HG02623 (cell line): ENCODE measurements around the gene CALY.
"Not testable (repeated sequence)": the region's sequence is repeated elsewhere in the genome, so short reads cannot be mapped to it uniquely, and the experiment has no call there.

Experiments
- ATAC-seq: cut with Tn5 transposase; IDR thresholded peaks from one replicate; pipeline ENCODE4 v1.9.1; 2021; ENCODE audit warnings: moderate library complexity; ENCODE audit not compliant: unreplicated experiment

CALY gene, protein sequence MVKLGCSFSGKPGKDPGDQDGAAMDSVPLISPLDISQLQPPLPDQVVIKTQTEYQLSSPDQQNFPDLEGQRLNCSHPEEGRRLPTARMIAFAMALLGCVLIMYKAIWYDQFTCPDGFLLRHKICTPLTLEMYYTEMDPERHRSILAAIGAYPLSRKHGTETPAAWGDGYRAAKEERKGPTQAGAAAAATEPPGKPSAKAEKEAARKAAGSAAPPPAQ

DNA sequence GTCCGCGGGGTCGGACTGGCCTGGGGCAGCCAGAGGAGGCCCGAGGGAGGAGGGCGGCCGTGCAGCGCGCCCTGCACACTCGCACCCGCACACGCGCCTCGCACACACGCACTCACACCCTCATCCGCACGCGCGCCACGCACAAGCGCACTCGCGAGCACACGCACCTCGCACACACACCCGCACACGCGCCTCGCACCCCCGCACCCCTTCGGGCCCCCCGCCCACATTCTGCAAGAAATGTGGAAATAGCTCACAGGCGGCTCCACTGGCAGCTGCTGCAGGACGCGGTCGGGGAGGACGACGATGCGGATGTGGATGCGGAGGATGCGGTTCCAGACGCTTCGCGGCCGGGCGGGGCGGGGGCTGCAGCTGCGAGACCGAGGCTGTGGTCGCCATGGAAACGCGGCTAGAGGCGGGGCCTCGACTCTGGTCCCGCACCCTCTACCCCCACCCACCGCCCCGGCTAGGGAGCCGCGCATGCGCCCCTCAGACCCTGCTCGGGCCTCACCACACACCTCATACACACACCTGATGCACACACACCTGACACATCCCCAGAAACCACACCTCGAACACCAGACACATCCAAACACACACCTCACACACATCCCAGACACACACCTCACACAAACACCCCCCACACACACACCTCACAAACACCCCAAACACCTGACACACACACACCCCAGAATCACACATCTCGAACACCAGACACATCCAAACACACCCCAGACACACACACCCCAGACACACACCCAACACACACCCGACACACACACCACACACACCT is at the start of gene CALY:
Gene CALY, minus strand, starts transcription at position 320 of the 793 bp plus-strand sequence. CDS start 7,907 bp downstream, outside the sequence.
- no peak for ATAC-seq

DNA sequence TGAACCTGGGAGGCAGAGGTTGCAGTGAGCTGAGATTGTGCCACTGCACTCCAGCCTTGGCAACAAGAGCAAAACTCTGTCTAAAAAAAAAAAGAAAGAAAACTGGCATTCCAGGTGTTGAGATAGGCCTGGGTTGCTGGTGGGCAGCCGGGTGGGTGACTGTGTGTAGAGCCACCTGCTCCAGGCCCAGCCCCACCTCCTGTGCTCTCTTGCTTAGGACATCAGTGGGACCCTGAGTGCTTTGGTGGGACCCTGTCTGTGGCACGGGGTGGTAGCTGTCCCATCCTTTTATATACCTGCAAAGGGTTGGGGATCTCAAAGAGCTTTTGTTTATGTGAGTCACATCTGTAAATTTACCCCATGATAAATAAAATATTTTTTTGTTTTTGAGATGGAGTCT is 48.5 kb upstream of the CALY start:
- no peak for ATAC-seq

DNA sequence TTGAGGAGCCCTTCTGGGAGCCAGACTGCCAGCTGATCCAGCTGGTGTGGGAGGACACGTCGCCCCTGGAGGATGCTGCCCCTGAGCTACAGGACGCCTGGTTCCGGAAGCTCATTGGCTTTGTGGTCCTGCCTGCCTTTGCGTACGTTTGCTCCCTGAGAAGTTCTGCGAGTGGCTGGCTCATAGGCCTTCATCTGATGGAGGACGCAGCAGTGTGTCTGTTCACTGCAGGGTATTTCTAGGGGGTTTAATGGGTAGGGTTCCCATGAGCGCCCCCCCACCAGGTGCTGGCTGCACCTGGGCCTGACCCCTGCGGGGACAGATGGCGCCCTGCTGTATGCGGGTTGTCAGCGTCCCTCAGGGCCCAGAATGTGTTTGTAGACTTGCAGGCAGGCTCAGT is 47.4 kb upstream of the CALY start:
- no peak for ATAC-seq

DNA sequence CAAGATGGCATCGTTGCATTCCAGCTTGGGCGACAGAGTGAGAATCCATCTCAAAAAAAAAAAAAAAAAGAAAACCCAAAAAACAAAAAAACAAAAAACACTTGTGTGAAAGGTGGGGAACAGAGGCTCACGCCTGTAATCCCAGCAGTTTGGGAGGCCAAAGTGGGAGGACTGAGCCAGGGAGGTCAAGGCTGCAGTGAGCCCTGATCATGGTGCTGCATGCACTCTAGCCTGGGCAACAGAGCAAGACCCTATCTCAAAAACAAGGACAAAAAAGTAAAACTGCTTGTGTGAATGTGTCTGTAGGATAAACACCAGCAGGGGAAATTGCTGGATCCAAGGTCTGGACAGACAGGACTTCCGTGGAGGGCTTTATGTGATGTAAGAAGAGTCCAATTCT is 46.9 kb upstream of the CALY start:
- no peak for ATAC-seq

DNA sequence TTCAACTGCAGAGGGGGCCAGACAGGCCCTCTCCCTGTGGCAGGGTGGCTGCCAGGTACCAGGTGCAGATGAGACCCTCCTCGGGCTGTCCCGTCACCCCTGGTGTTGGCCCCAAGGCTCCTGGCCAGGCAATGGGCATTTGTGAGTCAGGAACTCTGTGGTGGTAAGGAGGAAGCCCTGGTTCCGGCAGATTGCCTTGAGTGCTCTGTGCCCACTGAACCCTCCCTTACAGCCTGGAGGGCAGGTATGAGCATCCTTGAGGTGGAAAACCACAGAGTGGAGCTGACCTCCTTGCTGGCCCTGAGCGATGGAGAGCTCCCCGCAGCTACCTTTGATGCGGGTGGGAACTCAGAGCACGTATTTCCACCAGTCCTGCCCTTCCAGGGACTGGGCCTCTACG is 44.3 kb upstream of the CALY start:
- ATAC-seq: no peak

DNA sequence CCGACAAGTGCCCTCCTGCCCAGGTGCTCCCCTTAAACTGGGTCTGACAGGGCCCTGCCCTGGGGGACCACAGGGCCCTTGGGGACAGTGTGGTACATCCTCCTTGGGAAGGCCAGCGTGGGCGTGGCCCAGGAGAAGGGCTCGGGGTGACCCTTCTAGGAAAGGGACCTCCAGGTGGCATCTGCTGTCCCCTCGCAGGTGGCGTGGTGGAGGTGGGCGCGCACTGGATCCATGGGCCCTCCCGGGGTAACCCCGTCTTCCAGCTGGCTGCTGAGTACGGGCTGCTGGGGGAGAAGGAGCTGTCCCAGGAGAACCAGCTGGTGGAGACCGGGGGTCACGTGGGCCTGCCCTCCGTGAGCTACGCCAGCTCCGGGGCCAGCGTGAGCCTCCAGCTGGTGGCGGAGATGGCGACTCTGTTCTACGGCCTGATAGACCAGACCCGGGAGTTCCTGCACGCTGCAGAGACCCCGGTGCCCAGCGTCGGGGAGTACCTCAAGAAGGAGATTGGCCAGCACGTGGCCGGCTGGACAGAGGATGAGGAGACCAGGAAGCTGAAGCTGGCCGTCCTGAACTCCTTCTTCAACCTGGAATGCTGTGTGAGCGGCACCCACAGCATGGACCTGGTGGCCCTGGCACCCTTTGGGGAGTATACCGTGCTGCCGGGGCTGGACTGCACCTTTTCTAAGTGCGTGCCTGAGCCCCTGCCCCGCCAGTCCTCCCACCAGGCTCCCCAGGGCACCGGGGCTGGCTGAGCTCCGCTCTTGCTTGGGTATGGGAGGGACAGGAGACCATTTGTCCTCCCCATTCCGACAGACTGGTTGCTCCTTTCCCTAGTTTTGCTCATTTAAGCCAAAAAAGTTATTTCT is 43.3 kb upstream of the CALY start:
- no peak for ATAC-seq

DNA sequence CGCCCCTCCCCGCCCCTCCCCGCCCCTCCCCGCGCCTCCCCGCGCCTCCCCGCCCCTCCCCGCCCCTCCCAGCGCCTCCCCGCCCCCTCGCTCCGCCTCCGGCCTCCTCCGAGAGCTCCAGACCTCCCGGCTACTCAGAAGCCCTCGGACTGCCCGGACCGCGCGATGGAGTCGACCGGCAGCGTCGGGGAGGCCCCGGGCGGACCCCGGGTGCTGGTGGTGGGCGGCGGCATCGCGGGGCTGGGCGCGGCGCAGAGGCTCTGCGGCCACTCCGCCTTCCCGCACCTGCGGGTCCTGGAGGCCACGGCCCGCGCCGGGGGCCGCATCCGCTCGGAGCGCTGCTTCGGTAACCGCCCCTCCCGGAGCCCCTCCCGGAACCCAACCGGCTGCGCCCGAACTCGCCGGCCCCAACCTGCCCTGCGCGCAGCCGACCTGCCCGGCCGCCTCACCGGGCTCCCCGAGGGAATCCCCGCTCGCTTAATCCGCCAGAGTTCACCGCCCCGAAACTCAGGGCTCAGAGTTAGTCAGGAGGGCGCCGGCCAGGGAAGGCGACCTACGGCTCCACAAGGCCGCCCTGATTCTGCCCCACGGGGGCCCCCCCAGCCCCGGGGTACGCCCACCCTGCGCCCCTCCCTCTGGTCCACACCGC is 42.6 kb upstream of the CALY start, which contains the start of gene PAOX:
Gene PAOX, plus strand, starts transcription at position 111 of the 649 bp plus-strand sequence. Its CDS starts 55 bp downstream, at position 166.
- peak; percentile 50 for ATAC-seq

DNA sequence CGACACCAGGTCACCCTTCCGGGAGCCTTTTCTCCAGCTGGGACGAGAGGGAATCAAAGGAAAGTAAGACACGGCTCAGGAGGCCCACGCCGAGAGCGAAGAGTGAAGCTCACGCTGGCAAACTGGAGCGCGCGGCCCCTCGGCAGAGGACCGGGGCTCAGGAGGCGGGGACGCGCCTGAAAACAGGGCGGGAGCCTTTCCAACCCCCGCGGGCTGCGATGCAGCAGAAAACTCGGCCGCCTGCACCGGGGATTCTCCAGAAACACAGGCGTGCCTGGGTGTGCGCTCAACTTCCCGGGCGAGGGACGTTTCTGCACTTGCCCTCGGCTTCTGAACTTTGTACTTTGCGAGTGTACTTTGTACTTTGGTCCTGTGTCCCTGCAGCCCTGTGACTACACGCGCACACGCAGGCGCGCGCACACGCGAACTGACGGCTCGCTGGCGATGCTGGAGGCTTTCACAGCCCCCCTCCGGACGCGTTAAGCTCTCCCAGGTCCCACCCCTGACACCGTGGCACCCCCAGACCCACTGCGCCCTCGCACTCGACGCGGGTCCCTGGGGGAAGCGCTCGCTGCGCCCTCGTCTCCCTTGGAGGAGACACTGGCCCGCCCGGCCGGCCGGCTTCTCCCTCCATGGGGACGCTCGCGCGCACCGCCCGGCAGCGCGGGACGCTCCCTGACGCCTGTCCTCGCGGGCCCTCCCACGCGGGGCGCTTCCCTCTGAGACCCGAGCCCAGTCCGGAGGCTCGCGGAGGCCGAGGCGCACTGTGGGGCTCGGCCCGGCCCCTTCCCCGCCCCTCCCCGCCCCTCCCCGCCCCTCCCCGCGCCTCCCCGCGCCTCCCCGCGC is 41.8 kb upstream of the CALY start:
- ATAC-seq: no peak

DNA sequence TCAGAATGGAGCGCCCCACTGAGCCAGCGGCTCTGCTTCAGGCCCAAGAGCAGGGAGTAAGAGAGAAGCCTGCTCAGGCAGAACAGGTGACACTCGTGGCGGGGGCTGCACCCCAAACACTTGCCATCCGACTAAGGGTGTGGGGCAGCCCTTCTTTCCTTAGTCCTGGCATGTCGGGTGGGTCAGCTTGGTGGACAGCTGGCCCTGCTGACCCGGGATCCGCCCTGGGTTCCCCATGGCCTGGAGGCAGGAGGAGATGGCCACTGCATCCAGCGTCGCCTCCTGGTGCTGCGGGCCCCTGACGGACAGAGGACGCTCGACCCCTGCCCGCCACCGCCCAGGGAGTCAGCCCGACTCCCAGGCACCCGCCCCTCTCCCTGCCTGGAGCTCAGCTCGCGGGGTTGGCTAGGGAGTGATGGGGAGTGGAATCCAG is 41.1 kb upstream of the CALY start:
- ATAC-seq: no peak

DNA sequence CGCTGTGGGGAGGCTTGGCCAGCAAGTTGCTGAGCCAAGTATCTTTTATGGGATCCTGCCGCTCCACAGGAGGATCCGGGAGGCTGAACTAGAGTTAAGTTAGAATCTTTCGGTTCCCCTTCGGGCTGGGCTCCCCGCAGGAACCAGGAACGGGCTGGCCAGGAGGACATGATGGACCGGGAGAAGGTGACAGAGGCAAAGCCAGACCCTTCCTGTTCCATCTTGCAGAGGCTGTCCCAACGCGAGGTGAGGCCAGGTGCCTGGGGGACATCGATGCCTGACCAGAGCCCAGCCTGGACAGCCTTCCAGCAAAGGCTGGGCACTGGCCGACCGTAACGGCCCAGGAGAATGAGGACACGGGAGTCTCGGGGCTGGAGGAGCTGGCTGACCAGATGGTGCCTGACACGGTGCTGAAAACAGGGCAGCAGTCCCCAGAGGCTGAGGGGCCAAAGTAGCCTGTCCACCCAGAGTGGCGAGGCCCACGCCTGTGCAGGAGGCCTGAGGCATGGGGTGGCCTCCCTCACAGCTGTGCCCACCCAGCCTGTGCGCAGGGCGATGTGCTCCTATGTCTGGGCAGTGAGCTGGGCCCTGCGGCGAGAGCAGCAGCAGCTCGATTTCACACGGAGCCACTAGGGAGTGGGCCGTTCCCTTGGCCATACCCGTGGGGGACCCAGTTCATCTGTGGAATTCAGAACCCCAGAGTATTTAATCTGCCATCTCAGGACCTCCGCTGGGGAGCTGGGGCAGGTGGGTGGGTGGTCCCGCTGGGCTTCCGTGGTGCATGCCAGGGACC is 40.5 kb upstream of the CALY start:
- no peak for ATAC-seq

DNA sequence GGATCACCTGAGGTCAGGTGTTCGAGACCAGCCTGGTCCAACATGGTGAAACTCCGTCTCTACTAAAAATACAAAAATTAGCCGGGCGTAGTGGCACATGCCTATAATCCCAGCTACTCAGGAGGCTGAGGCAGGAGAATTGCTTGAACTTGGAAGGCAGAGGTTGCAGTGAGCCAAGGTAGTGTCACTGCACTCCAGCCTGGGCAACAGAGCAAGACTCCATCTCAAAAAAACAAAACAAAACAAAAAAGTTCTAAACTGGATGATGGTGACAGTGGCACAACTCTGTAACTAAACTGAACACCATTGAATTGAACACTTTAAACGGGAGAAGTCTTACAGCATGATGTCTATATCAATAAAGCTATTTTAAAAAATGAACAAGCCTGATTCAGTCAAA is 39.5 kb upstream of the CALY start:
- not testable (repeated sequence) for ATAC-seq

DNA sequence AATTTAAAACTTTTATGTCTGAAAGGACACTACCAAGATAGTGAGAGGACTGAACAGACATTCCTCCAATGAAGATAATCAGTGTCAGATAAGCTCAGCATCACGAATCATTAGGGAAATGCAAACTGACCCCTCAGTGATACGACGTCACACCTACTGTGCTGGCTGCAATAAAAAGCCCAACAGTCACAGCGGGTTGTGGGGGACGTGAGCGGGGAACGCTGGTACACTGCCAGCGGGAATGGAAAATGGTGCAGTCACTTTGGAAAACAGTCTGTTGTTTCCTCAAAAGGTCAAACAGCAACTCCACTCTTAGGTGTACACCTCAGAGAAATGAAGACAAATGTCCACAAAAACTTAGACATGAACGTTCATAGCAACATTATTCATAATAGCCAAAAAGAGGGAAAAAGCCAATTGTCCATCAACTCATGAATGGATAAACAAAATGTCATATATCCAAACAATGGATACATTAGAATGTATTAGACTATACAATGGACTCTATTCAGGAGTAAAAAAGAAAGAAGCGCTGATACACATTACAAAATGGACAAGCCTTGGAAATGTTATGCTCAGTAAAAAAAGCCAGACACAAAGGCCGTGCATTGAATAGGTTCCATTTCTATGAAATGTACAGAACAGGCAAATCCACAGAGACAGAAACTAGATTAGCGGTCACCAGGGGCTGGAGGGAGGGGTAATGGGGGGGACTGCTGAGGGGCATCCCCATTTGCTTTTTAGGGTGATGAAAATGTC is 38.8 kb upstream of the CALY start:
- ATAC-seq: no peak

DNA sequence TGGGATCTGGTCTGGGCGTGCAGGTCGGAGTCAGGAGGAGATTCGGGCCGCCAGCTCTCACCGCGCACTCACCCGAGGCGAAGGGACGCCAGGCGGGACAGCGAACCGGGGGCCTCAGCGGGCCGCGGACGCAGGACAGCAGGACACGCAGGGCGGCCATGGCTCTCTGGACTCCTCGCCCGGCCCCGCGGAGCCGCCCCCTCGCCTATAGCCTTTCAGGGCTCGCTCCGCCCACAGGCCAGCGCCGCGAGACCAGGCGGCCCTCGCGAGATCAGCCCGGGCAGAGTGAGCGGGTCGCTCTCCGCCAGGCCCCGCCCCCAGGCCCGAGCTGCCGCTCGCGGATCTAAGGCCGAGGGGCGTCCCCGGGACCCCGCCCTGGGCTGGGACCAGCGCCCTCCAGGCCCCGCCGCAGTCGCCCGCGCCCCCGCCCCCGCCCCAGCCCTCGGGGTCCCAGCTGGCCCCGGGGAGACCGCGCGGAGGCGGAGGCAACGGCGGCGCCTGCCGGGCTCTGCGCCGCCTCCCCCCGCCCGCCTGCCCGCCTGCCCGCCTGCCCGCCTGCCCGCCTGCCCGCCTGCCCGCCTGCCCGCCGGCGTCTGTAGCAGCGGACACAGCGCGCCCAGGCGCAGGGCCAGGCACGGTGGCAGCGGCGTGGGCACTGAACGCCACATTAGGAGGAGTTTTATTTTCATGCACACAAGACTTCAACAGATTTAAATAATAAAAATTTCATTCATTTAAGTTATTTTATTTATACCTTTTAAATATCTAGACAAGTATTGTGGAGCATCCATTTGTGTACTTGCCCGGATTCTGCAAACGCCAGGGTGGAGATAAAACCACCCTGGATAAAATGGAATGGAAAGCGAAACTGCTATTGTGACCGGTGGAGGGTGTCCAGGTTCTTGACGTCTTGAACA is 36.7 kb upstream of the CALY start, which contains the start of gene ECHS1:
Gene ECHS1, minus strand, starts transcription at position 181 of the 917 bp plus-strand sequence. Its CDS starts 21 bp downstream, at position 160.
- peak; percentile 94 for ATAC-seq

DNA sequence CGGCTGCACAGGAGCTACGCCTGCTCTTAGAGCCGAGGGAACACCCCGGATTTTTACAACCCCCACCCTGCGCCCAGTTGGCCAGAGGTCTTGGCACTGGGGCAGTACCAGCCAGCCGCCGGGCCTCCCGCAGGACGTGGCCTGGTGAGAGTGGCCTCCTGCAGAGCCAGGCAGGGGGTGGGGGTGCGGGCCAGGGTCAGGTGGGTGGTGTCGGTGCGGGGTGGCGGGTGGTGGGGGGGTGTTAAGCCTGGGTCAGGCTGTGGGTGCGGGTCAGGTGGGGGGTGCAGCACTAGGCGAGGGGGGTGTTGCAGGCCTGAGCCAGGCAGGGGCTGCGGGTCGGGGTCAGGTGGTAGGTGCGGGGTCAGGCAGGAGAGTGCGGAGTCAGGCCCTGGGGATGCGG is 35.8 kb upstream of the CALY start:
- ATAC-seq: no peak

DNA sequence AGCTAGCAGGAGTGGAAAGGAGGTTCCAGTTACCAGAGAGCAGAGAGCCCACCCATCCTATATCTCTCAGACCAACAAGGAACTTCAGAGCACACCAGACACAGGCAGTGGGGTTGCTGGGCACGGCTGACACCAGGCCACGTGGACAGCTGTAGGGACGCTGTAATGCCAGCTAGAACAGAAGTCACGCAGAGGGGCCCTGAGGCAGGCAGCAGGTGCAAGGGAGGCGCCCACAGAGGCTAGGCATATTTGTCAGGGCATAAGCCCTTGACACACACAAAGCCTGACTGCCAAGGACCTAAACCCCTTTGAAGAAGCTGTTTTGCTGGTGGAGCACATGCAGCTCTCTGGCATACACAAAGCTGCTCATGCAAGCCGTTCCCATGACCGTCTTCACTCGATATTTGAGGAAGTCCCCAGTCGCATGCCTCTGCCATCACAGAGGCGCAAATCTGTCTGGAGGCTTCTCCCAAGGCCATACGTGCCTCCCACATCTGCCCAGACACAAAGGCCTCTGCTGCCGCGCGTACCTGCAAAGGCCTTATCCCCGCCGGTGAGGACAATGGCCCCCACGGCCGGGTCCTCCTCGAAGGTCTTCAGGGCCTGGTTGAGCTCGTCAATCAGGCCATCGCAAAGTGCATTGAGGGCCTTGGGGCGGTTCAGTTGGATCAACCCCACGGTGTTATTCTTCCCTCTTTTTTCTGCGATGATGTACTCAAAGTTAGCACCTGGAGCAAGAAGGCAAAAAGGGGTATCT is 33.5 kb upstream of the CALY start:
- no peak for ATAC-seq

DNA sequence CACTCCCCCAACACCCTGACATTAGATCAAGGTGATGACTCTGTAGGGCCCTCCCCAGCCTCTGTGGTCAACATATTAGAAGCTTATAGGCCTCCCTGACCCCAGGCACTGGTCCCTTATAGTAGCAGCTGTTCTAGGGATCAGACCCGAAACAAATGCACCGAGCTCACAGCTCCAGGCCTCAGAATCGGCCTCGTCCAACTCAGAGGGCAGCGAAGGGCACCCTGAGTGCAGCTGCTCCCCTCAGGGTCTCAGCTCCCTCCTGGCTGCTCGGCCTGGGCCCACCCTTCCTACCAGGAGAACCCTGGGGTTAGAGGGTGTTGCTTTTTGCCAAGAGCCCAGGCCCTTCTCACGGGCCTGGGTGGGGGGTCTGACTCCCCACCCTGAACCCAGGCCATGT is 31.5 kb upstream of the CALY start:
- ATAC-seq: no peak

DNA sequence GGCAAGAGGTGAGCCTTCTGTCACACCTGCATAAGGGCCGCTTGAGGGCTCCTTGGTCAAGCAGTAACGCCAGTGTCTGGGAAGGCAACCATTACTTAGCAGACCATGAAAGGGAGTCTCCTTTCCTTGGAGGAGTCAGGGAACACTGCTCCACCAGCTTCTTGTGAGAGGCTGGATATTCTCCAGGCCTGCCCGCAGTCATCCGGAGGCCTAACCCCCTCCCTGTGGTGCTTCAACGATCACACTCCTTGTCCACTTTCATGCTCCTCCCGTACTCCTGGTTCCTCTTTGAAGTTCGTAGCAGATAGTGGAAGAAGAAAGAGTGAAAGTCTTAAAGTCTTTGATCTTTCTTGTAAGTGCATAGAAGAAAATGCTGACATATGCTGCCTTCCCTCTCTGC is 30.8 kb upstream of the CALY start:
- ATAC-seq: not testable (repeated sequence)
